Suppressor macrophage (primary cell): ENCODE measurements around the gene AHNAK2.
A peak's percentile ranks its signal among the peaks of the same experiment; 100 is the strongest.
"Not testable (repeated sequence)": the region's sequence is repeated elsewhere in the genome, so short reads cannot be mapped to it uniquely, and the experiment has no call there.

Source experiments
- DNase-seq, 4 experiments: peaks; one replicate each; pipeline ENCODE4 v3.0.0-alpha.2; 2020 to 2022
- total RNA-seq, 17 experiments: gene quantifications; one replicate each; lab custom pipeline; 2026; ENCODE audit warnings: mixed read lengths in 6 of 17, inconsistent platforms in 3 of 17; lab: John Stamatoyannopoulos, UW

AHNAK2 gene
- 17.6 to 62.9 (median 28.5) reads per million in 17 experiments for total RNA-seq

GRCh38 chr14:104977681-104978653 is at the start of gene AHNAK2:
AHNAK2 (minus strand) TSS chr14:104978374; CDS start chr14:104978237, 137 bp downstream.
- peak; percentile 83 to 95 (median 88) for DNase-seq

GRCh38 chr14:105027718-105028117 is 49.5 kb upstream of the AHNAK2 start:
- not testable (repeated sequence) for DNase-seq

GRCh38 chr14:105026802-105027563 is 48.8 kb upstream of the AHNAK2 start:
- DNase-seq = peak; percentile 27 to 52 (median 44)

GRCh38 chr14:105026033-105026785 is 48.0 kb upstream of the AHNAK2 start:
- peak; percentile 44 to 83 (median 68) for DNase-seq

GRCh38 chr14:105025429-105025828 is 47.3 kb upstream of the AHNAK2 start:
- DNase-seq = no peak

- peak in 3 of 4 experiments; percentile 33 to 41 (median 35) for DNase-seq
These were observed 45.8 kb upstream of the AHNAK2 start for GRCh38 chr14:105023791-105024480.

- peak in 2 of 4 experiments; percentile 29 to 39 for DNase-seq
These were observed 45.0 kb upstream of the AHNAK2 start for GRCh38 chr14:105023144-105023543.

- DNase-seq = no peak
These were observed 44.1 kb upstream of the AHNAK2 start for GRCh38 chr14:105022276-105022670.

GRCh38 chr14:105021656-105022275 is 43.6 kb upstream of the AHNAK2 start:
- peak; percentile 22 to 46 (median 29) for DNase-seq

GRCh38 chr14:105020815-105021655 is 42.9 kb upstream of the AHNAK2 start, which contains the start of gene CDCA4:
CDCA4 (minus strand) TSS chr14:105021083; CDS start chr14:105011929, 9,154 bp downstream.
- peak; percentile 98 to 100 (median 100) for DNase-seq

GRCh38 chr14:105019861-105020814 is 42.0 kb upstream of the AHNAK2 start:
- peak; percentile 59 to 76 (median 71) for DNase-seq

- DNase-seq = no peak
These were observed 40.2 kb upstream of the AHNAK2 start for GRCh38 chr14:105018414-105018813.

GRCh38 chr14:105015905-105016304 is 37.7 kb upstream of the AHNAK2 start:
- no peak for DNase-seq

GRCh38 chr14:105015242-105015641 is 37.1 kb upstream of the AHNAK2 start:
- no peak for DNase-seq

- no peak for DNase-seq
These were observed 36.5 kb upstream of the AHNAK2 start for GRCh38 chr14:105014631-105015030.

GRCh38 chr14:105014032-105014431 is 35.9 kb upstream of the AHNAK2 start:
- DNase-seq = no peak

GRCh38 chr14:105013150-105013785 is 35.1 kb upstream of the AHNAK2 start:
- DNase-seq = no peak
